Measurements from ENCODE around the gene OPRM1. TPM values are rescaled to one million over a fixed set of nuclear protein-coding genes. Genes with fewer than 3 reads are reported as not detected.

Gene OPRM1
- not detected in 2 replicates for total RNA-seq

GRCh38 chr6:154039231-154039842 lies at the start of gene OPRM1:
Gene OPRM1 (plus strand): TSS chr6:154039240. CDS start chr6:154039545, 305 bp downstream.

